OCI-LY1 (cell line): ENCODE measurements around the gene MAT2A.

Source experiments
- H2AFZ ChIP-seq: fragments of 200-600 bp; sonication (generic), shearing (Covaris generic); 2 replicates; pipeline ENCODE4 v1.6.0; 2014; ENCODE audit warnings: antibody characterized with exemption, mild to moderate bottlenecking, low read length
- H3F3A ChIP-seq: fragments of 200-600 bp; sonication (generic), shearing (Covaris generic); 2 replicates; pipeline ENCODE4 v1.6.0; 2014; ENCODE audit warnings: mild to moderate bottlenecking, antibody characterized with exemption, low read length, moderate library complexity; ENCODE audit not compliant: insufficient read depth
- H3K27ac ChIP-seq: fragments of 200-600 bp; sonication (generic); 2 replicates; pipeline ENCODE4 v1.5.1; 2014; ENCODE audit warnings: low read length, mixed run types, mild to moderate bottlenecking, low read depth; ENCODE audit not compliant: poor library complexity, severe bottlenecking
- H3K27me3 ChIP-seq: fragments of 200-600 bp; sonication (generic); 2 replicates; pipeline ENCODE4 v1.6.0; 2014; ENCODE audit warnings: antibody characterized with exemption, mild to moderate bottlenecking, low read length, moderate library complexity; ENCODE audit not compliant: insufficient read depth
- H3K36me3 ChIP-seq: fragments of 200-600 bp; sonication (generic); 2 replicates; pipeline ENCODE4 v1.6.1; 2014; ENCODE audit warnings: mild to moderate bottlenecking, antibody characterized with exemption, low read length, moderate library complexity, mixed read lengths; ENCODE audit not compliant: insufficient read depth
- H3K4me1 ChIP-seq: fragments of 200-600 bp; sonication (generic); 2 replicates; pipeline ENCODE4 v1.5.1; 2014; ENCODE audit warnings: mild to moderate bottlenecking, low read length, moderate library complexity; ENCODE audit not compliant: insufficient read depth, severe bottlenecking
- H3K4me2 ChIP-seq: fragments of 200-600 bp; sonication (generic), shearing (Covaris generic); 2 replicates; pipeline ENCODE4 v1.6.1; 2014; ENCODE audit warnings: low read length
- H3K4me3 ChIP-seq: fragments of 200-600 bp; sonication (generic); 2 replicates; pipeline ENCODE4 v1.5.1; 2014; ENCODE audit warnings: low read length, low read depth, mild to moderate bottlenecking, mixed read lengths; ENCODE audit not compliant: poor library complexity, severe bottlenecking
- H3K79me2 ChIP-seq: fragments of 200-600 bp; shearing (Covaris generic); 2 replicates; pipeline ENCODE4 v1.6.1; 2016; ENCODE audit warnings: mixed run types, low read length, mixed read lengths; ENCODE audit not compliant: insufficient read depth
- H3K9ac ChIP-seq: fragments of 200-600 bp; sonication (generic), shearing (Covaris generic); 2 replicates; pipeline ENCODE4 v1.6.1; 2014; ENCODE audit warnings: mild to moderate bottlenecking, low read length, mixed read lengths
- H3K9me2 ChIP-seq: fragments of 200-600 bp; sonication (generic), shearing (Covaris generic); 2 replicates; pipeline ENCODE4 v1.6.1; 2014; ENCODE audit warnings: low read depth, mild to moderate bottlenecking, low read length, mixed read lengths
- H3K9me3 ChIP-seq: fragments of 200-600 bp; shearing (Covaris generic); 2 replicates; pipeline ENCODE4 v1.6.1; 2014; ENCODE audit warnings: low read length, mixed read lengths
- H4K20me1 ChIP-seq: fragments of 200-600 bp; sonication (generic), shearing (Covaris generic); 2 replicates; pipeline ENCODE4 v1.6.0; 2016; ENCODE audit warnings: mild to moderate bottlenecking, low read length; ENCODE audit not compliant: insufficient read depth
- EZH2 ChIP-seq: fragments of 200-600 bp; sonication (generic), shearing (Covaris generic); IDR thresholded peaks from 2 replicates; pipeline ENCODE4 v1.8.0; 2017; ENCODE audit warnings: borderline replicate concordance, mixed run types, mild to moderate bottlenecking, antibody characterized with exemption, low read length, moderate library complexity, mixed read lengths
- TF ChIP-seq, protein P1 (sequence below): fragments of 200-600 bp; sonication (generic), shearing (Covaris generic); IDR thresholded peaks from 2 replicates; pipeline ENCODE4 v1.5.1; 2017; ENCODE audit warnings: mild to moderate bottlenecking, antibody characterized with exemption, low read length, moderate library complexity, mixed read lengths

MAT2A gene

DNA sequence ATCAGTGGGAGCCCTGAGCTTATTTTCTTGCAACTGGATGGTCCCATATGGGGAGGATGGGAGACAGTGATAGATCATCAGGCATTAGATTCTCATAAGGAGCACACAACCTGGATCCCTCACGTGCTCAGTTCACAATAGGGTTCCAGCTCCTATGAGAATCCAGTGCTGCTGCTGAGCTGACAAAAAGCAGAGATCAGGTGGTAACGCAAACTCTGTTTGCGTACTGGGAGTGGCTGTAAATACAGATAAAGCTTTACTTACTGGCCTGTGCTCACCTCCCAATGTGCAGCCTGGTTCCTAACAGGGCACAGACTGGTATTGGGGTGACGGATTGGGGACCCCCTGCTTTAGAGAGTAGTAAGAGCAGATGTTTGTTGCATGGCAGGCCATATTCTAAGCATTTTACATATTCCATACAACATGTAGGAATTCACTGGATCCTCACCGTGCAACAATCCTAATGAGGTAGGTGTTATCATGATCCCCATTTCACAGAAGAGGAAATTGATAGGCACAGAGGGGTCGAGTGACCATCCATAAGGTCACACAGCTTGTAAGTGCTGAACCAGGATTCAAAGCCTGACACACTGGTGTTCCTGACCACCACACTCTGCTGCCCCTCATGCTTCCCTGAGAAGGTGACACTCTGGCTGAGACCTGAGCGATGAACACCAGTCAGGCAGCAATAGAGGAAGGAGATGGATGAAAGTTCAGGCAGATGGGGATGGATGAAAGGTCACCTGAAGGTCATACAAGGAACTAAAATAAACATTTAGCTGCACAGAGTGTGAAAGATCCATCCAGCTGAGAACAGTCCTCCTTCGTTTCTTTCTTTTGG, 15.7 kb upstream of the MAT2A start:
- H3K4me3 ChIP-seq = no peak overlapping the region
- no peaks in the 10 kb centered on the region for H3K79me2 ChIP-seq
- H3K36me3 ChIP-seq = no peaks in the 10 kb centered on the region
- H3K27me3 ChIP-seq = peaks cover 3% of the 10 kb centered on the region; the same call in 1 of the 2 replicates
- no peaks in the 10 kb centered on the region for H3F3A ChIP-seq
- H2AFZ ChIP-seq = no peak overlapping the region
- no peak overlapping the region for H3K27ac ChIP-seq
- no peak for TF ChIP-seq EZH2
- TF ChIP-seq, protein P1, sequence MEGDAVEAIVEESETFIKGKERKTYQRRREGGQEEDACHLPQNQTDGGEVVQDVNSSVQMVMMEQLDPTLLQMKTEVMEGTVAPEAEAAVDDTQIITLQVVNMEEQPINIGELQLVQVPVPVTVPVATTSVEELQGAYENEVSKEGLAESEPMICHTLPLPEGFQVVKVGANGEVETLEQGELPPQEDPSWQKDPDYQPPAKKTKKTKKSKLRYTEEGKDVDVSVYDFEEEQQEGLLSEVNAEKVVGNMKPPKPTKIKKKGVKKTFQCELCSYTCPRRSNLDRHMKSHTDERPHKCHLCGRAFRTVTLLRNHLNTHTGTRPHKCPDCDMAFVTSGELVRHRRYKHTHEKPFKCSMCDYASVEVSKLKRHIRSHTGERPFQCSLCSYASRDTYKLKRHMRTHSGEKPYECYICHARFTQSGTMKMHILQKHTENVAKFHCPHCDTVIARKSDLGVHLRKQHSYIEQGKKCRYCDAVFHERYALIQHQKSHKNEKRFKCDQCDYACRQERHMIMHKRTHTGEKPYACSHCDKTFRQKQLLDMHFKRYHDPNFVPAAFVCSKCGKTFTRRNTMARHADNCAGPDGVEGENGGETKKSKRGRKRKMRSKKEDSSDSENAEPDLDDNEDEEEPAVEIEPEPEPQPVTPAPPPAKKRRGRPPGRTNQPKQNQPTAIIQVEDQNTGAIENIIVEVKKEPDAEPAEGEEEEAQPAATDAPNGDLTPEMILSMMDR = no peak
- H3K9ac ChIP-seq = no peak overlapping the region
- H3K4me2 ChIP-seq = no peak overlapping the region
- H3K9me3 ChIP-seq = no peaks in the 10 kb centered on the region
- H4K20me1 ChIP-seq = no peaks in the 10 kb centered on the region
- H3K4me1 ChIP-seq = no peaks in the 10 kb centered on the region
- no peaks in the 10 kb centered on the region for H3K9me2 ChIP-seq

DNA sequence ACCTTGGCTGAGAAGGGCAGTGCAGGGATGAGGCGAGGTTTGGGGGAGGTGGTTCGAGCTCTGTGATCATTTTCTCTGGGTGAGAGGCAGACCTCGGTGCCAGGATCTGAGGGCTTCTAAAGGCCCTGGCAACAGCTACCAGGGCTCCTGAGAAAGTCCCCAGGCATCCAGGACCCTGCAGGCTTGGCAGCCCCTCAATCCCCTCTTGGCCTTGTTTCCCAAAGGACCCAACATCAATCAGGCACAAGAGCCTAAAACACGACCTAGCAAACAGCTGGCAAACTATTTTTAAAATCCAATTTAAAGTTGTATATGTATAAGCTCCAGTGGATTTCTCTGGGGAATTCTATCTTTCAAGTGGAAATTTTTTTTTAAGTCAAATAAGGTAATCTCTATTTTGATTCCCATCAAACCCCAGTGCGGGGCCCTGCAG, 15.0 kb upstream of the MAT2A start:
- no peak overlapping the region for H2AFZ ChIP-seq
- H3K36me3 ChIP-seq = no peaks in the 10 kb centered on the region
- H3K4me1 ChIP-seq = no peaks in the 10 kb centered on the region
- no peak overlapping the region for H3K9ac ChIP-seq
- peaks cover 3% of the 10 kb centered on the region; the same call in 1 of the 2 replicates for H3K27me3 ChIP-seq
- H3K79me2 ChIP-seq = no peaks in the 10 kb centered on the region
- H4K20me1 ChIP-seq = no peaks in the 10 kb centered on the region
- H3K4me3 ChIP-seq = no peak overlapping the region
- TF ChIP-seq, protein P1 = no peak
- no peak for TF ChIP-seq EZH2
- H3K4me2 ChIP-seq = no peak overlapping the region
- H3K9me3 ChIP-seq = no peaks in the 10 kb centered on the region
- no peaks in the 10 kb centered on the region for H3K9me2 ChIP-seq
- H3K27ac ChIP-seq = no peak overlapping the region
- no peaks in the 10 kb centered on the region for H3F3A ChIP-seq

DNA sequence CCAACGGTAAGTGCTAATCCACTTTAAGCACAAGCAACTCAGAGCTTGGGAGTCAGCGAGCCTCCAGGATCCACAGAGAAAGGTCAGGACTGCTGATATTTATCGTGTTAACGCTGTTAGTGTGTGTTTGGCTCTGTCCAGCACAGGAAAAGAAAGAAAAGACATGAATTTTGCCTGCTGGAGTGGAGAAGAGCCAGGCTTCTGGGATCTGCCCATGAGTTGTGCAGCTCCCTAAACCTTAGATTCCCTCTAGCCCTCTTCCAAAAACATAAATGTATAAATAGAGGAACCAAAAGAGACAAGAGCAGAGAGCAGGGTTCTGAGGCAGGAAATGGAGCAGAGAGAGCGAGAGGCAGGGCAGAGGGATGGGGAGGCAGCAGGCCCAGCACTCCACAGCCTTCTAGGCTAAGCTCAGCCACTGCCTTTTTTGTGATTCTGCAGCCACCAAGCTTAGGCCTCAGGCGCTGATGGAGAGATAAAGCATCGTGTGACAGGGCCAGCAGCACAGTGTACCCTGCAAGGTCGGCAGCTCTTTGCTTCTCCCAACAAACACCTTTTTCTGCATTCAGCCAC, 14.5 kb upstream of the MAT2A start:
- Histone ChIP-seq H4K20me1 (no peaks in the 10 kb centered on the region), H3K27me3 (peaks cover 3% of the 10 kb centered on the region; the same call in 1 of the 2 replicates), H3K9me2 (no peaks in the 10 kb centered on the region), H3K4me3 (no peak overlapping the region), H3F3A (no peaks in the 10 kb centered on the region), H3K79me2 (no peaks in the 10 kb centered on the region), H3K4me2 (no peak overlapping the region), H3K27ac (no peak overlapping the region), H3K9ac (no peak overlapping the region), H3K36me3 (no peaks in the 10 kb centered on the region), H3K9me3 (no peaks in the 10 kb centered on the region), H2AFZ (no peak overlapping the region), H3K4me1 (no peaks in the 10 kb centered on the region)
- TF ChIP-seq EZH2 = no peak
- TF ChIP-seq, protein P1 = no peak
